Epithelial cell of proximal tubule (primary cell): ENCODE results near the gene DRG1. TPM values are rescaled to one million over a fixed set of nuclear protein-coding genes. Genes with fewer than 3 reads are reported as not detected.
"Not testable (repeated sequence)": the region's sequence is repeated elsewhere in the genome, so short reads cannot be mapped to it uniquely, and the experiment has no call there.

Experiments
- DNase-seq: peaks from one replicate; pipeline ENCODE4 v3.0.0-alpha.2; 2011; ENCODE audit warnings: low read depth
- H3K4me3 ChIP-seq: 2 replicates; pipeline ENCODE4 v1.5.1; 2011; ENCODE audit warnings: low read depth, mild to moderate bottlenecking, low read length
- CTCF ChIP-seq: conservative IDR thresholded peaks from 2 replicates; pipeline ENCODE4 v1.5.1; 2012; ENCODE audit warnings: low read depth, mild to moderate bottlenecking, low read length
- total RNA-seq: library from RNA; depleted of rRNA; stranded (reverse); fragments of >200 nt; gene quantifications from 2 replicates; pipeline ENCODE4 v1.2.3, GENCODE V29; 2015

The DRG1 gene
- total RNA-seq, 1 donor from 2014 or later, result 77.9 TPM

DNA sequence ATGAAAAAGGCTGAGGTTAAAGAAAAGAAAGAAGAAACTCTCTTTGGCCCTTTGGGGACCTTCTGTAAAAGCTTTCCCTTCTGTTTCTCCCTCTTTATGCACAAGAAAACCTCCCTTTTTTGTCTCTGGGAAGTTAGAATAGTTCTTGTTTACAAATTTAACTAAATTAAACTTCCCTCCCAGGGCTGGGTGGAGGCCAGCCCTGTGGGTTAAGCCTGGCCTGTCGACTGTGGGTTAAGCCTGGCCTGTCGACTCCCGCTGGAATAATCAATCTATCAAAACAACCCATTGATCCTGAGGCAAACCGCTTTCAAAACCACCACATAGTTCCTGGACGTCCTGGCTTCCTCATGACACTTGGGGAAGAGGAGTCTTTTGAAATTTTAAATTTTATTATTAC, 1.2 kb upstream of the DRG1 start:
- no peak for DNase-seq
- TF ChIP-seq CTCF, result no peak
- H3K4me3 ChIP-seq, result no peak overlapping the region

GRCh38 chr22:31400023-31400397, 606 bp downstream of the DRG1 start:
- DNase-seq, result peak; percentile 3
- no peak for TF ChIP-seq CTCF
- peak overlapping the region; percentile 99 for H3K4me3 ChIP-seq

- DNase-seq, result not testable (repeated sequence)
These were observed 2.9 kb downstream of the DRG1 start for GRCh38 chr22:31402350-31402749.

DNA sequence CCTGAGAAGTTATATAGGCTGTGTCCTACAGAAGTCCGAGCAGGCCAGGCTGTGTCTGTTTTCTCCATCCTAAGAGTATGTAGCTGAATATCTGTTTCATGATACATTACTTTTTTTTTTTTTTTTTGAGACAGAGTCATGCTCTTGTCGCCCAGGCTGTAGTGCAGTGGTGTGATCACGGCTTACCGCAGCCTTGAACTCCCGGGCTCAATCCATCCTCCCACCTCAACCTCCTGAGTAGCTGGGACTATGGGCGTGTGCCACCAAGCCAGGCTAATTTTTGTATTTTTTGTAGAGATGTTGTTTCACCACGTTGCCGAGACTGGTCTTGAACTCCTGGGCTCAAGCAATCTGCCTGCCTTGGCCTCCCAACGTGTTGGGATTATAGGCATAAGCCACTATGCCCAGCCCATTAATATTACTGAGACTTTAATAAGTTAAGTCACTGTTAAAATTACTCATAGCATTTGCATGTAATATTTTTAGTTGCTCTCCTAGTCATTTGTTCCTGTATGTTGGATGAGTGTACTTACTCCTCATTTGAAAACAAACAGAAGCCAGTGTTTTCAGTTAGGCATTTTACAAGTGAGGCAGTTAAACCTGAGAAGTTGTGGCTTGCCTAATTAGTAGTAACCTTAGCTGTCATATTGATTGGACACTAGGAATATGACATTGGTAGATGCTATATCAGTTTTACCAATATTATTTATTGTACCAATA, 26.1 kb downstream of the DRG1 start:
- no peak overlapping the region for H3K4me3 ChIP-seq
- TF ChIP-seq CTCF, result no peak
- DNase-seq, result no peak

More at GRCh38 chr22:31402350-31402749, 2.9 kb downstream of the DRG1 start:
- H3K4me3 ChIP-seq, result not testable (repeated sequence)

DNA sequence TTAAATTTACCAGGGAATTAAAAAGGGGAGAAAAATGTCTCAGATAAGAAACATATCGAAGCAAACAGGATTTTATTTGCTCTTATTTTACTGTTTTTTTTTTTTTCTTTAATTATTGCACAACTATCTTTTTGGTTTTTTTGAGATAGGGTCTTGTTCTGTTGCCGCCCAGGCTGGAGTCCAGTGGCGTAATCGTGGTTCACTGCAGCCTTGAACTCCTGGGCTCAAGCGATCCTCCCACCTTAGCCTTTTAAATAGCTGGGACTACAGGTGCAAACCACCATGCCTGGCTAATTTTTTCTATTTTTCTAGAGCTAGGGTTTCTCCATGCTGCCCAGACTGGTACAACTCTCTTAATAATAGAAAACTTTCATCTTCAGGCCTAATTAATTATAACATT, 32.5 kb downstream of the DRG1 start:
- no peak for DNase-seq
- TF ChIP-seq CTCF, result no peak
- no peak overlapping the region for H3K4me3 ChIP-seq

- TF ChIP-seq CTCF, result no peak
- DNase-seq, result no peak
- no peak overlapping the region for H3K4me3 ChIP-seq
These were observed 36.7 kb downstream of the DRG1 start for GRCh38 chr22:31436132-31436531.

- no peak for TF ChIP-seq CTCF
- H3K4me3 ChIP-seq, result no peak overlapping the region
- DNase-seq, result no peak
These were observed 40.4 kb downstream of the DRG1 start for GRCh38 chr22:31439808-31440207.
